HG02759 (cell line): ENCODE results near the gene TTC5.
A peak's percentile ranks its signal among the peaks of the same experiment; 100 is the strongest.
"Not testable (repeated sequence)": the region's sequence is repeated elsewhere in the genome, so short reads cannot be mapped to it uniquely, and the experiment has no call there.

Experiments
- ATAC-seq: cut with Tn5 transposase; IDR thresholded peaks from one replicate; pipeline ENCODE4 v1.9.1; 2021; ENCODE audit warnings: mild to moderate bottlenecking, moderate library complexity; ENCODE audit not compliant: unreplicated experiment

TTC5 gene

DNA sequence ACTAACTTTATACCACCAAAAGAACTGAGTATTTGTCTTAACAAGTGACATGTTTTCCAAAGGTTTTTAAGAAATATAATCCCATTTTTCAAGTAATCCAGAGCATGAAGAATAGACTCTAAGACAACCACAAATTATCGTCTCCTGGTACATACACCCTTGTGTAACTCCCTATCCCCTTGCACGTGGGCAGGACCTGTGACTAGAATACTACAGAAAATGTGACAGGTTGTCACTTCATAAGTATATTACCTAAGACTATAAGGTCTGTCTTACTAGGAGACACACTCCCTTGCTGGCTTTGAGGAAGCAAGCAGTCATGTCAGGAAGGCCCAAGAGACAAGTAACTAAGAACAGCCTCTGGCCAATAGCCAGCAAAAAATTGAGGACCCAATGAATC is 8.3 kb upstream of the TTC5 start:
- ATAC-seq, result no peak

DNA sequence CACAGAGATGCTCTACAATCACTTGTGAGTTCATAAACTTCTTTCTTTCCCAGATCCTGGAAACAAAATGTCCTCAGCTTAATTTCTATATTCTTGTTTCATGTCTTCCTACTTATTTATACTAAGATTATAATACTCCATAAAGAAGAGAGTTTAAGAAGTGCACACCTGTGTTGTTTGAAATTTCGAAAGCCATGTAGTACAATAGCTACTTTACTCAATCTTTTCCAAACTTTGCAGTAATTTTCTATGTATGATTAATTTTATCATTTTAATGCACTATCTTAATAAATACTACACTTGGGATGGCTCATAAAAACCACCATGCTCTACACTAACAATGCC is 300 bp upstream of the TTC5 start:
- ATAC-seq, result no peak

DNA sequence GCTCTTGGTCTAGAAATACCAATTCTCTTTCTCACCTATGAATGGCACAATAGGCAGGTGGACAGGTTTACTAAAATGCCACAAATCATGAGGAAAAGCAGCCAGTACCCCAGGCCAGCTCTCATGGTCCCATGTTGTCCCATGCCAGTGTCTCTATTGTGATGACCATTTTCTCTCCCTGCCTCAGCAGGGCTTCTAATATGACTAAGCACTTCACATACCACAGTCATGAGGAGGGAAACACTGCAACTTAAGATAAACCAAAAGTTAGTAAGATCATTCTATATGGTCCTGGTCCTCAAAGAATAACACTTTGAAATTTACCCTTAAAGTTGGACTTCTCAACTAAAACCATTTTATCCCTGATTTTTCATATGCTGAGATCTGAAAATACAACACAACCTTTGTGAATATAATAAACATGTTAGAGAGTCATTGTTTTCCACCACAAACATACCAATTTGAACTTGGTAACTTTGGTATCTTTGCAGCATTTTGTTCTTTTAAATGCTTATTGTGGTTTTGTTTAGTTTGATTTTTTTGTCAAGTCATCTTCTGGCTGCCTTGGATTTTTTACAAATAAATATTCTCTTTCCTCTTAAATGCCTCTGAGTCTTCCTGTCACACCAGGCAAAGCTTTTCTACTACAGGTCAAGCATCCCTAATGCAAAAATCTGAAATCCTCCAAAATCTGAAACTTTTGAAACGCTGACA is 3.6 kb downstream of the TTC5 start:
- no peak for ATAC-seq

DNA sequence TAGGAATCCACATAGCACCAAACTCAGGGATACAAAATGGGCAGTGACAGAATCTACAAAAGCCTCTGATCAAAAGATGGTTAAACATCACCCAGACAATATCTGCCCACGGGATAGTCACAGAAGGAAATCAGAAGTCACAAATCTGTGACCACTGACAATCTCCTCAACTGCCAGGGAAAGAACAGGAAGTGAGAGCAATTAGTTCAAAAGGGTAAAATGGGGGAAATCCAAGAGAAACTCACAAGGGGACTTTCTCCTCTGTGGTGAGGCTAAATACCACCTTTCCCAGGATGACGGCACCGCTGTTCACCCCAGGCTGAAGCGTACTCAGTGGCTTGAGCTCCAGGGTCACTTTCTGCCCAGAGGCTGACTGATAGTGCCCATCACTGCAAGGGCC is 10.7 kb downstream of the TTC5 start:
- peak; percentile 96 for ATAC-seq

DNA sequence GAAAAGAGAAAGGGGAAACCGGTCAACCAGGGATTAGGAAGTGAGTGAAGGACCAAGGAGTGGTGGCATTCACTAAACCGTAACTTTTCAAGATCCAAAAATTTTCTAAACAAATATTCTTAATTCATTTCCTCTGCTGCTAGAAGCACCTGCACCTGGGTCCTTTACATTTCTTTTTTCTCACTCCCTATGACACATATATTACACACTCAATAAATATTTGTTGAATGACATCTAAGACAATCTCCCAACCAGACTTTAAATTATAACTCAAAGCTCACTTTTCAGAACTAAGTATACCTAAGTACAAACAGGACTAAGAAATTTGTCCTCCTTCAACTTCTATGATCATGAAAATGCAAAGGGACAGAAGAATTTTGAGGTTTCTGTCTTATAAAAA is 11.1 kb downstream of the TTC5 start:
- ATAC-seq, result no peak

DNA sequence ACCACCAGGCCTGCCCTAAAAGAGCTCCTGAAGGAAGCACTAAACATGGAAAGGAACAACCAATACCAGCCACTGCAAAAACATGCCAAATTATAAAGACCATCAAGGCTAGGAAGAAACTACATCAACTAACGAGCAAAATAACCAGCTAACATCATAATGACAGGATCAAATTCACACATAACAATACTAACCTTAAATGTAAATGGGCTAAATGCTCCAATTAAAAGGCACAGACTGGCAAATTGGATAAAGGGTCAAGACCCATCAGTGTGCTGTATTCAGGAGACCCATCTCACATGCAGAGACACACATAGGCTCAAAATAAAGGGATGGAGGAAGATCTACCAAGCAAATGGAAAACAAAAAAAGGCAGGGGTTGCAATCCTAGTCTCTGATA is 23.8 kb downstream of the TTC5 start:
- not testable (repeated sequence) for ATAC-seq

DNA sequence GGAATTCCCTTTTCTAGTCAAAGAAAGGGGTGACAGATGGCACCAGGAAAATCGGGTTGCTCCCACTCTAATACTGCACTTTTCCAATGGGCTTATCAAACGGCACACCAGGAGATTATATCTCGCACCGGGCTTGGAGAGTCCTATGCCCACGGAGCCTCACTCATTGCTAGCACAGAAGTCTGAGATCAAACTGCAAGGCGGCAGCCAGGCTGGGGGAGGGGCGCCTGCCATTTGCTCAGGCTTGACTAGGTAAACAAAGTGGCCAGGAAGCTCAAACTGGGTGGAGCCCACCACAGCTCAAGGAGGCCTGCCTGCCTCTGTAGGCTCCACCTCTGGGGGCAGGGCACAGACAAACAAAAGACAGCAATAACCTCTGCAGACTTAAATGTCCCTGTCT is 25.5 kb downstream of the TTC5 start:
- ATAC-seq, result not testable (repeated sequence)

DNA sequence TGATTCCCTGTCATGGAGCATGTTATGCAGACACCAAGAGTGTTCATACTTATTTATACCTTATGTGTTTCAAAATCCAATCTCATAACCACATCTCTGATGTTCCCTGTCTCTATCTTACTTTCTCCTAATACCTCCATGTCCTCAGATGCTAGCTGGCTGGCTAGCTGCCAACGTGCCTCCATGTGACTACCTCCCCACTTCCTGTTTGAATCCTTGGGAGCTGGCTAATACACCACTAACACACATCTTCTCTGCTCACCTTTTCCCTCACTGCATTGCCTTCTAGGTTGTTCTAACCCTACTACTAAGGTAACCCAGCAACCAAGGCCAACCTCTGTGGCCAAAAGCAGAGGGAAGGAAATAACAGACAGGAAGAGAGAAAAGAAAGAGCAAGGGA is 27.3 kb downstream of the TTC5 start:
- no peak for ATAC-seq

DNA sequence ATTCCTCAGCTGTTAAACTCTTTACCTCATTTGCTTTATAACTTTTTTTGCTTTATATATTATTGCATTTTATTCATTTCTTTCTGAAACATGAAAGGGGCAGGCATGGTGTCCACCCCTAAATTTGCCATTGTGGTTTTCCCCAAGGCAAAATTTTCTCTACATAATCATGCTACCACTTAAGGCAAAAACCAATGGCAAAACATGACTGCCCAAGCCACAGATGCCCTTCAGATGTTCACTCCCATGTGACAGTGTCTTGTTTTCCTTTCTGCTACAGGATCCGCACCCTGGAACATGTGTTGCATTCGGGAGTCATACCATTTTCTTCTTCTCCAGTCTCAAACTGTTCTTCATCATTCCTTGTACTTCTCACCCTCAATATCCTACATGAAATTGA is 28.3 kb downstream of the TTC5 start:
- no peak for ATAC-seq

DNA sequence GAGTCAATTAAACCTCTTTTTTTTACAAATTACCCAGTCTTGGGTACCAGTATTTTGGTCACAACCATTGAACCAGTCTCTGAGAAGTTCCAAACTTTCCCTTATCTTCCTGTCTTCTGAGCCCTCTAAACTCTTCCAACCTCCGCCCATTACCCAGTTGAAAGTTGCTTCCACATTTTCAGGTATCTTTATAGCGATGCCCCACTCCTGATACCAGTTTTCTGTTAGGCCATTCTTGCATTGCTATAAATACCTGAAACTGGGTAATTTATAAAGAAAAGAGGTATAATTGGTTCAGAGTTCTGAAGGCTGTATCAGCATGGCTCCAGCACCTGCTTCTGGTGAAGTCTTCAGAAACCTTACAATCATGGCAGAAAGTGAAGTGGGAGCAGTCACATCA is 31.7 kb downstream of the TTC5 start:
- no peak for ATAC-seq

DNA sequence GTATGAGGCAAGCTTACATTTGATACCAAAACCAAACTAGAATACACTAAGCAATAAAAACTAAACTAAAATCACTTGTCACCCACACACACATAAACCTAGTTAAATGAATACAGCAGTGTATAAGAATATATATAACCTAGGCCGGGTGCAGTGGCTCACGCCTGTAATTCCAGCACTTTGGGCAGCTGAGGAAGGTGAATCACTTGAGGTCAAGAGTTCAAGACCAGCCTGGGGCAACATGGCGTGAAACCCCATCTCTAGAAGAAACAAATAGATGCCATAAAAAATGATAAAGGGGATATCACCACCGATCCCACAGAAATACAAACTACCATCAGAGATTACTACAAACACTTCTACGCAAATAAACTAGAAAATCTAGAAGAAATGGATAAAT is 41.4 kb downstream of the TTC5 start:
- ATAC-seq, result not testable (repeated sequence)

DNA sequence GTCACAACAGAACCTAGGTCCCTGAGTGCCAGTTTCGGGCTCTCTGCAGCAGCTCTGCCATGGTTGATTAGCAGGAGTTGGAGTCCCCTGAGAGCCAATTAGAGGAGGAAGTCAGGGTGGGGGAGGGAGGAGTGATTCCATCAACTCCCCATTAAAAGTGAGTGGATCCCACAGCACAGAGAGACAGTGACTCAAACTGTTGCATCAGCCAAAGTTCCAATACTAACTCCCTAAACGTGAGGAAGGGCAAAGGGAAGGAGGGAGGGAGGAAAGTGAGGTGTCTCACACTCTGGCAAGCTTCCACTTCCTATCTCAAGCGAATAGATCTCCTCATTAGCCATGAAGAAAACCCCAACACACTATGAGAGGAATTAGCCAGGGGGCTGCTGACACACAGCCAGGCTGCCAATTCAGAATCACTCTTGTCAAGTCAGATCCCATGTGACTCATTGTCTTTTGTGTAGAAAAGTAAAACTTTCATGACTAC is 43.1 kb downstream of the TTC5 start:
- ATAC-seq, result no peak

DNA sequence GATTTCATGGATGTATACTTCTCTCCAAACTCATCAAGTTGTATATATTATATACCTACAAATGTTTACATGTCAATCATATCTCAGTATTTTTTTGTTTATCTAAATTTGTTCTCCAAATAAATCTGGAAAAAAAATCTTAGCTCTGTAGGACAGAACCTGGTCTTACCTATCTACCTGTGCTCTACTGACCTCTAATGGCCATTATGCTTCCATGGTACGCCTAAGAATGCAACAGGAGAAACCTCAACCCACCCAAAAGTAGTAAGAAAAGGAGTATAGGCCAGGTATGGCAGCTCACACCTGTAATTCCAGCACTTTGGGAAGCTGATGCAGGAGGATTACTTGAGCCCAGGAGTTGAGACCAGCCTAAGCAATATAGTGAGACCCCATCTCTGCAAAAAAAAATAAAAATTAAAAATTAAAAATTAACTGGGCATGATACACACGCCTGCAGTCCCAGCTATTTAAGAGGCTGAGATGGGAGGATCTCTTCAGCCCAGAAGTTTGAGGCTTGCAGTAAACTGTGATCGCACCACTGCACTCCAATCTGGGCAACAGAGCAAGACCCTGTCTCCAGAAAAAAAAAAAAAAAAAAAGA is 58.0 kb downstream of the TTC5 start:
- no peak for ATAC-seq
